H1 (cell line): ENCODE data around the gene ADAMTS8. TPM values are rescaled to one million over a fixed set of nuclear protein-coding genes. Genes with fewer than 3 reads are reported as not detected.

Source experiments
- KDM1A ChIP-seq: fragments of 200-600, 300-600 bp; sonication (generic); IDR thresholded peaks from 2 replicates; pipeline ENCODE4 v1.7.1; 2016; ENCODE audit warnings: mild to moderate bottlenecking, low read length, borderline replicate concordance
- RAD21 ChIP-seq, 2 experiments: IDR thresholded peaks in 1 of 2; conservative IDR thresholded peaks in 1 of 2; 2 replicates each; pipeline ENCODE4 v1.6.1; 2011; ENCODE audit warnings: low read depth in 2 of 2, low read length in 2 of 2, improper control_type of control experiment in 1 of 2, inconsistent platforms in 1 of 2, mild to moderate bottlenecking in 1 of 2, moderate library complexity in 1 of 2
- RNF2 ChIP-seq: fragments of 200-900, 300-1000 bp; sonication (generic); IDR thresholded peaks from 2 replicates; pipeline ENCODE4 v1.7.1; 2016; ENCODE audit warnings: borderline replicate concordance, low read depth, mild to moderate bottlenecking, antibody characterized with exemption, low read length; ENCODE audit not compliant: poor library complexity, severe bottlenecking; ENCODE audit errors: missing control alignments
- SAP30 ChIP-seq: fragments of 300-600 bp; sonication (generic); IDR thresholded peaks from 2 replicates; pipeline ENCODE4 v1.7.1; 2012; ENCODE audit warnings: low read length, moderate library complexity, mild to moderate bottlenecking, inconsistent platforms; ENCODE audit not compliant: insufficient read depth, insufficient replicate concordance
- SP4 ChIP-seq: IDR thresholded peaks from 2 replicates; pipeline ENCODE4 v1.6.1; 2012; ENCODE audit warnings: low read length, inconsistent platforms
- polyA plus RNA-seq, 7 experiments: library from polyadenylated mRNA; depleted of rRNA in 3 of 7; stranded (reverse) in 5 of 7; unstranded in 2 of 7; fragments of >200 nt in 5 of 7; fragments of 200-250 nt in 2 of 7; gene quantifications; 1 replicate in 5 of 7; 2 replicates in 1 of 7; 4 replicates in 1 of 7; pipeline versions ENCODE4 v1.2.1 to v1.2.3, GENCODE V29; 2011 to 2013; ENCODE audit warnings: missing spikeins in 2 of 7, mixed read lengths in 2 of 7
- total RNA-seq: library from RNA; stranded (reverse); fragmentation: NEBNext Ultra II Directional; extraction: Animal tissue kit (Norgen Biotek cat#: 25700); gene quantifications from 2 replicates; pipeline ENCODE4 v1.2.1, GENCODE V29; 2021
- TF ChIP-seq, protein P1 (sequence below): fragments of 300-600 bp; sonication (generic); IDR thresholded peaks from 2 replicates; pipeline ENCODE4 v1.7.1; 2012; ENCODE audit warnings: low read length, moderate library complexity, mild to moderate bottlenecking, inconsistent platforms; ENCODE audit not compliant: insufficient replicate concordance
- TF ChIP-seq, protein P2 (sequence below): IDR thresholded peaks from 2 replicates; pipeline ENCODE4 v1.6.1; 2011; ENCODE audit warnings: low read length, improper control_type of control experiment

Gene ADAMTS8
- total and polyA plus RNA-seq, 2 of the 8 experiments (the other 6 are each of a cell fraction or from before 2014, with no cell fraction given): 9.3 to 16.6 TPM

DNA sequence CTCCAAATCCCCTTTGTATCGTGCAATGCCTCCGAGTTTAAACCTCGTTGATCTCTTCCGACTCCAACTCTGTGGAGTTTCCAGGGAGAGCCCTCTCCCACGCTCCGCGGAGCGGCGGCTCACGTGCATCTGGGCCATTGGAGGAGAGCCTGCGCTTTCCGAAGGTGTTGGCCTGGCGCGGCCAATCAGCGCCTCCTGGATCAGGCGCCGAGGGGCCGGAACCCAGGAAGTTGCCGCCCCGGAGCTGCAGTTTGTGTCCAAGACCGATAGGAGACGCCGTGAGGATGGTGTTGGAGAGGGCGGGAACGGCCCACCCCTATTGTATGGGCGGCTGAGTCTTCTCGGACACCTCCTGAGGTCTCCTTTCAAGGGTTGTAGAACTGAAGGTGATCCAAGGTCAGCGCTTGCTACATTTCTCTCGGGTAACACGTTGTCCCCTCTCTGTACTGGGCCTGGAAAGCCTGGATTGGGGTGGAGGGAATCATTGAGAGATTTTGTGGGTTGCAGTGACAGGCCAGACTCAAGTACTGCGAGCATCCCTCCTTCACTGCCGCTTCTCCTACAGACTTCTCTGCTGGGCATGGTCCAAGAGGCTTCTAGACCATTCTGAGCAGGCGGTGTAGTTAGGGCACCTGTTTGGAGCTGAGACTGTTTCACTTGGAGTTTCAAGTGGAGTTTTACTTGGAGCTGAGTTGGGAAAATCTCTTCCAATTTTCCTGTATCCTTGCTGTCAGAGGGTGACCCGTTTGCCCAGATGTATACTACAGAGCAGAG, 21.8 kb upstream of the ADAMTS8 start (continued):
- TF ChIP-seq, protein P1, sequence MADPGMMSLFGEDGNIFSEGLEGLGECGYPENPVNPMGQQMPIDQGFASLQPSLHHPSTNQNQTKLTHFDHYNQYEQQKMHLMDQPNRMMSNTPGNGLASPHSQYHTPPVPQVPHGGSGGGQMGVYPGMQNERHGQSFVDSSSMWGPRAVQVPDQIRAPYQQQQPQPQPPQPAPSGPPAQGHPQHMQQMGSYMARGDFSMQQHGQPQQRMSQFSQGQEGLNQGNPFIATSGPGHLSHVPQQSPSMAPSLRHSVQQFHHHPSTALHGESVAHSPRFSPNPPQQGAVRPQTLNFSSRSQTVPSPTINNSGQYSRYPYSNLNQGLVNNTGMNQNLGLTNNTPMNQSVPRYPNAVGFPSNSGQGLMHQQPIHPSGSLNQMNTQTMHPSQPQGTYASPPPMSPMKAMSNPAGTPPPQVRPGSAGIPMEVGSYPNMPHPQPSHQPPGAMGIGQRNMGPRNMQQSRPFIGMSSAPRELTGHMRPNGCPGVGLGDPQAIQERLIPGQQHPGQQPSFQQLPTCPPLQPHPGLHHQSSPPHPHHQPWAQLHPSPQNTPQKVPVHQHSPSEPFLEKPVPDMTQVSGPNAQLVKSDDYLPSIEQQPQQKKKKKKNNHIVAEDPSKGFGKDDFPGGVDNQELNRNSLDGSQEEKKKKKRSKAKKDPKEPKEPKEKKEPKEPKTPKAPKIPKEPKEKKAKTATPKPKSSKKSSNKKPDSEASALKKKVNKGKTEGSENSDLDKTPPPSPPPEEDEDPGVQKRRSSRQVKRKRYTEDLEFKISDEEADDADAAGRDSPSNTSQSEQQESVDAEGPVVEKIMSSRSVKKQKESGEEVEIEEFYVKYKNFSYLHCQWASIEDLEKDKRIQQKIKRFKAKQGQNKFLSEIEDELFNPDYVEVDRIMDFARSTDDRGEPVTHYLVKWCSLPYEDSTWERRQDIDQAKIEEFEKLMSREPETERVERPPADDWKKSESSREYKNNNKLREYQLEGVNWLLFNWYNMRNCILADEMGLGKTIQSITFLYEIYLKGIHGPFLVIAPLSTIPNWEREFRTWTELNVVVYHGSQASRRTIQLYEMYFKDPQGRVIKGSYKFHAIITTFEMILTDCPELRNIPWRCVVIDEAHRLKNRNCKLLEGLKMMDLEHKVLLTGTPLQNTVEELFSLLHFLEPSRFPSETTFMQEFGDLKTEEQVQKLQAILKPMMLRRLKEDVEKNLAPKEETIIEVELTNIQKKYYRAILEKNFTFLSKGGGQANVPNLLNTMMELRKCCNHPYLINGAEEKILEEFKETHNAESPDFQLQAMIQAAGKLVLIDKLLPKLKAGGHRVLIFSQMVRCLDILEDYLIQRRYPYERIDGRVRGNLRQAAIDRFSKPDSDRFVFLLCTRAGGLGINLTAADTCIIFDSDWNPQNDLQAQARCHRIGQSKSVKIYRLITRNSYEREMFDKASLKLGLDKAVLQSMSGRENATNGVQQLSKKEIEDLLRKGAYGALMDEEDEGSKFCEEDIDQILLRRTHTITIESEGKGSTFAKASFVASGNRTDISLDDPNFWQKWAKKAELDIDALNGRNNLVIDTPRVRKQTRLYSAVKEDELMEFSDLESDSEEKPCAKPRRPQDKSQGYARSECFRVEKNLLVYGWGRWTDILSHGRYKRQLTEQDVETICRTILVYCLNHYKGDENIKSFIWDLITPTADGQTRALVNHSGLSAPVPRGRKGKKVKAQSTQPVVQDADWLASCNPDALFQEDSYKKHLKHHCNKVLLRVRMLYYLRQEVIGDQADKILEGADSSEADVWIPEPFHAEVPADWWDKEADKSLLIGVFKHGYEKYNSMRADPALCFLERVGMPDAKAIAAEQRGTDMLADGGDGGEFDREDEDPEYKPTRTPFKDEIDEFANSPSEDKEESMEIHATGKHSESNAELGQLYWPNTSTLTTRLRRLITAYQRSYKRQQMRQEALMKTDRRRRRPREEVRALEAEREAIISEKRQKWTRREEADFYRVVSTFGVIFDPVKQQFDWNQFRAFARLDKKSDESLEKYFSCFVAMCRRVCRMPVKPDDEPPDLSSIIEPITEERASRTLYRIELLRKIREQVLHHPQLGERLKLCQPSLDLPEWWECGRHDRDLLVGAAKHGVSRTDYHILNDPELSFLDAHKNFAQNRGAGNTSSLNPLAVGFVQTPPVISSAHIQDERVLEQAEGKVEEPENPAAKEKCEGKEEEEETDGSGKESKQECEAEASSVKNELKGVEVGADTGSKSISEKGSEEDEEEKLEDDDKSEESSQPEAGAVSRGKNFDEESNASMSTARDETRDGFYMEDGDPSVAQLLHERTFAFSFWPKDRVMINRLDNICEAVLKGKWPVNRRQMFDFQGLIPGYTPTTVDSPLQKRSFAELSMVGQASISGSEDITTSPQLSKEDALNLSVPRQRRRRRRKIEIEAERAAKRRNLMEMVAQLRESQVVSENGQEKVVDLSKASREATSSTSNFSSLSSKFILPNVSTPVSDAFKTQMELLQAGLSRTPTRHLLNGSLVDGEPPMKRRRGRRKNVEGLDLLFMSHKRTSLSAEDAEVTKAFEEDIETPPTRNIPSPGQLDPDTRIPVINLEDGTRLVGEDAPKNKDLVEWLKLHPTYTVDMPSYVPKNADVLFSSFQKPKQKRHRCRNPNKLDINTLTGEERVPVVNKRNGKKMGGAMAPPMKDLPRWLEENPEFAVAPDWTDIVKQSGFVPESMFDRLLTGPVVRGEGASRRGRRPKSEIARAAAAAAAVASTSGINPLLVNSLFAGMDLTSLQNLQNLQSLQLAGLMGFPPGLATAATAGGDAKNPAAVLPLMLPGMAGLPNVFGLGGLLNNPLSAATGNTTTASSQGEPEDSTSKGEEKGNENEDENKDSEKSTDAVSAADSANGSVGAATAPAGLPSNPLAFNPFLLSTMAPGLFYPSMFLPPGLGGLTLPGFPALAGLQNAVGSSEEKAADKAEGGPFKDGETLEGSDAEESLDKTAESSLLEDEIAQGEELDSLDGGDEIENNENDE: no peak
- TF ChIP-seq KDM1A (no peak), SP4 (peak; percentile 59; the same call in 1 of the 2 replicates), RAD21 (IDR thresholded peaks at IDR 0.05 in 1 of 2, conservative IDR thresholded peaks at IDR 0.05 in 1 of 2; ENCODE audit: low read depth in 2 of 2, low read length in 2 of 2) (peak; percentile 82 to 86), SAP30 (no peak), RNF2 (no peak)
- TF ChIP-seq, protein P2, sequence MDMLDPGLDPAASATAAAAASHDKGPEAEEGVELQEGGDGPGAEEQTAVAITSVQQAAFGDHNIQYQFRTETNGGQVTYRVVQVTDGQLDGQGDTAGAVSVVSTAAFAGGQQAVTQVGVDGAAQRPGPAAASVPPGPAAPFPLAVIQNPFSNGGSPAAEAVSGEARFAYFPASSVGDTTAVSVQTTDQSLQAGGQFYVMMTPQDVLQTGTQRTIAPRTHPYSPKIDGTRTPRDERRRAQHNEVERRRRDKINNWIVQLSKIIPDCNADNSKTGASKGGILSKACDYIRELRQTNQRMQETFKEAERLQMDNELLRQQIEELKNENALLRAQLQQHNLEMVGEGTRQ: peak; percentile 33
